MV-4-11 (cell line): Measurements from ENCODE around the gene EPX.

Source experiments
- DNase-seq: peaks from one replicate; lab custom pipeline; 2025; lab: John Stamatoyannopoulos, UW

The EPX gene

DNA sequence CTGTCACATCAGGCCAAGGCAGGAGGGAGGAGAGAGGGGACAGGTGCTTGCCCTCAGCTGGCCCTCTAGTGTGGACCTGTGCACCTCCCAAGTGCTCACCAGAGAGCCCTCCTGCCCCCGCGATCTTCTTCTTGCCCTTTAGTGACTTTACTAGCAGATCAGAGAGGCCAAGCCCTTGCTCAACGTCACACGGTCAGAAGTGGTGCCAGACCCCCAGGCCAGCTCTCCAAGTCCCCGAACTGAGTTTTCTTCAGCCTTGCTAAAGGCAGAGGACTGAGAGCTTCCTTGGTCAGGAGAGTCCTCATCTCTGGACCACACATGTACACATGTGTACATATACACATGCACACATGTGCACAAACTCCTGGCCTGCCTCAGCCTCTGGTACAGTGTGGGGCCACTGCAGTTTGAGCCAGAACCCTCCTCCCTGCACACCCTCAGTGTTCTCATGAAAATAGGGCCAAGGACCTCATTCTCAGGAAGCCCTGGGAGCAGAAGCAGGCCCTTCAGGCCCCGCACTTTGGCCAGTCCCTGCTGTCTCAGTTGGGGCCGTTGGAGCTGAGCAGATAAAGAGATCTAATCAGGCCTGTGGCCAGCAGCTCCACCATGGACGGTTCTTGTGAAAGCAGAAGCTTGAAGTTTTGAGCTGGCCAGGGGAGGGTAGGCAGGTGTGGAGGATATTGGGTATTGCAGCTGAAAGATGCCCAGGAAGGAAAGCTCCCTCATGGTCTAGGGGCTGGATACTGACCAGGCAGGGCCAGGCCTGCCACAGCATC is 7.4 kb upstream of the EPX start:
- no peak for DNase-seq

DNA sequence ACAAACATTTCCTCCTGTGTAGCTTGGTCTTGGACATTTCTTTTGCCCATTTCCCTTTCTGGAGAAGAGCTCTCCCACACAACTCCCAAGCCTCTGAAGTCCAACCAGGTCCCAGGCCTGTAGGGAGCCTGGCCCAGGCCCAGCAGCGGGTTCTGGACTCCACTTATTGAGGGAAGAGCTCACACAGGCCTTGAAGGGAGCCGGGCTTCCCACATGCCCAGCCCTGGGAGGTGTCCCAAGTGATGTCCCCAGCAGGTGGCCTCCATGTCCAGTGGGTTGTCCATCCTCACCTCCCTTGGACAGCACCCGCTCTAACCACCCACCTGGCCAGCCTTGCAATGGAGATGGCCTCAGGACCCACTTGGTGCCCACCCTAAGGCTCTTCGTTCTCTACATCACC is 5.9 kb upstream of the EPX start:
- no peak for DNase-seq

DNA sequence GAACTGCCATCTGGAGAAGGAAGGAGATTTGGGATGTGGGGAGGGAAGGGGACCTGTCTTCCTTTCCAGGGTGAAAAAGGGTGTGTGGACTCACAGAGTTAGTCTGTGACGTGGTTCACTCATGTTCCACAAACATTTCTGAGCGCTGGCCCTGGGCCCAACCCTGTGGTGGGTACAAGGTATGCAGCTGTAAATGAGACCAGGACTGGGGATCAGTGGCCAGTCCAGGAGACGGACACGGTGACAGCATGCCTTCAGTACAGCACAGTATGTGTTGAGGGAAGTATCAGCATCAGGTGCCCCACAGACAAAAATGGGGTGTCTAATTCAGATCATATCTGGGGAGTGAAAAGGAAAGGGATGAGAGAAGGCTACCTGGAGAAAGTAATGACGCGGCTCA is 5.5 kb upstream of the EPX start:
- no peak for DNase-seq

DNA sequence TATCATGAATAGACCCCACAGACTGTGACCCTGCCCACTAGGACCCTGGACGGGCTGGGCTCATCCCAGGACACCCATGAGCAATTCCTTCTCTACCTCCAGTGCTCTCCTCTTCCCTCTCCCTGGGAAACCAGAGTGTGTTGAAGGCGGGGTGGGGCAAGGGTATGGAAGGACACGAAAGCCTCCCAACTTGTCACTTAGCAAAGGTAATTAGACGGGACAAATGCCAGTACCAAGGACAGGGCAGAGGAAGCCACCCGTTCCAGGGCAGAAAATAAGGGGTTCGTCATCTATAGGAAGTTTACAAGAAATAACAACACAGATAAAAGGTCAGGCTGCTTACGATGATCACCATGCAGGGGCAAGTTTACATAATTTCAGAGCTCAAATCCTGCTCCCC is 4.9 kb upstream of the EPX start:
- DNase-seq, result no peak

DNA sequence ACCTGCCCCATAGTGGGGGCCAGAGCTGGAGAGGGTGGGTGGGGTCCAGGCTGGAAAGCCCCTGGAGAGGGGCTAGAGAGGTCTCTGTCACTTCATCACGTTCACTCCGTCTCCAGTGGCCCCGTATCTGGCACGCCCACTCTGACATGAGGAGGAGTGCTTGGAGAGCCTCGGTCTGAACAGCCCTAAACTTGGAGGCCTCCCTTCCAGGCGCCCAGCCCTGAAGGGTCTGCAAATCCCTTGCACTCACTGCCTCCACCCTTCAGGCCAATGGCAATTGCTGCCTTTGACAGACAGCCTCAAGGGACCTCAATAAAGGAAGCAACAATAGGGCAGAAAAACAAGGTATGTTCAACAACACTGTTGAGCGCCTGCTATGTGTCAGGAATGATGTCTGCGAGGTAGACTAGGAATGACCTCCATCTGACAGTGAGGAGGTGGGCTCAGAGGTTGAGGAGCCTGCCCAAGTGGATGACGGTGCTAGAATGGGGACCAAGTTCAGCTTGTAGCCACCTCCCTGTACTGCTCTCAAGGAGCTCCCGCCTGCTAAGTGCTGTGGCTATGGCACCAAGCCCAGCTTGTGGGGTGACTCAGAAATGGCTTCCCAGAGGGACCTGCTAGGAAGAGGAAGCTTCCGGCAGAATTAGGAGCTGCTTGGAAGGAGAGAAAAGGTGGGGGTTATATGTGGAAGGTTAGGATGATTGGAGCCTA is 2.9 kb upstream of the EPX start:
- peak; percentile 57 for DNase-seq

DNA sequence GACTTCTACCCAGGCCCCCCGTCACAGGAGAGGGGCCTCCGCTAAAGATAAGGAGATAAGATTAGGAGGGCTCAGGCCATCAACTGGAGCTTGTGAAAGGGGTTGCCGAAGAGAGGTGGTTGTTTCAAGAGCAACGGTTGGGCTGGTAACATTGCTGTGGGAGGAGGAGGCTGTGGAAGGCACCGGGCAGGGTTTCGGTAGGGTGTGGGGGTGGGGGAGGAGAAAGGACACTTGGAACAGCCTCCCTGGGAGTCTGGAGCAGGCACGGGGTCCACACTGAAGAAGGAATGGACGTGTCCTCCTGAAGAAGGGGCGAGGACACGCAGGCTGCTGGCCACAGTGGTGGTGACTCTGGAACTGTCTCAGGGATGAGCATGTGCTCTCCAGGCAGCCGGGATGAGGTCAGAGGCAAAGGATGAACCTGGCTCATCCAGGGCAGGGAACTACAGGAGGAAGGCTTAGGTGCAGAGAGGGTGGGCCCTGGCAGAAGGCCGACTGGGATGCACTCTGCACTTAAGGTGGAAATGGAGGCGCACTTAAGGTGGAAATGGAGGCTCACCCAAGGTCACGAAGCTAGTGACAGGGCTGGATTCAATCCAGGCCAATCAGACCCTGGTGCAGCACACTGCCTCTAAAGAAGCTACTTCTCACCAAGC is 1.2 kb upstream of the EPX start:
- DNase-seq, result no peak

DNA sequence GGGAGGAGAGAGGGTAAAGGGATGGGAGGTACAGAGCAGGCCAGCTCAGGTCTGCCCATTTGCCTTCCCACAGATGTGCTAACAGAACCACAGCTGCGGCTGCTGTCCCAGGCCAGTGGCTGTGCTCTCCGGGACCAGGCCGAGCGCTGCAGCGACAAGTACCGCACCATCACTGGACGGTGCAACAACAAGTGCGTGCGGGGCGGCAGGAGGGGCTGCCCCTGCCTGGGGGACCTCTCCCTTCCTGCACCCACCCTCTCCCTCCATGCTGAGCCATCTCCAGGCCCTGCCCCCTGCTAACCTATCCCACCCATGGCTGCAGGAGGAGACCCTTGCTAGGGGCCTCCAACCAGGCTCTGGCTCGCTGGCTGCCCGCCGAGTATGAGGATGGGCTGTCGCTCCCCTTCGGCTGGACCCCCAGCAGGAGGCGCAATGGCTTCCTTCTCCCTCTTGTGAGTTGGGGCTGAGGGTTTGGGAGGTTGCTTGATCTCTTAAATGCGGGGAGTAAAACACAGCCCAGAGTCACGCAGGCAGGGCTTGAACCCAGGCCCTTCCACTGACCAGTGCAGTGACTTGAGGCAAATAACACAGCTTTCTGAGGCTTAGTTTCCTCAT is 1.2 kb downstream of the EPX start:
- DNase-seq, result no peak

DNA sequence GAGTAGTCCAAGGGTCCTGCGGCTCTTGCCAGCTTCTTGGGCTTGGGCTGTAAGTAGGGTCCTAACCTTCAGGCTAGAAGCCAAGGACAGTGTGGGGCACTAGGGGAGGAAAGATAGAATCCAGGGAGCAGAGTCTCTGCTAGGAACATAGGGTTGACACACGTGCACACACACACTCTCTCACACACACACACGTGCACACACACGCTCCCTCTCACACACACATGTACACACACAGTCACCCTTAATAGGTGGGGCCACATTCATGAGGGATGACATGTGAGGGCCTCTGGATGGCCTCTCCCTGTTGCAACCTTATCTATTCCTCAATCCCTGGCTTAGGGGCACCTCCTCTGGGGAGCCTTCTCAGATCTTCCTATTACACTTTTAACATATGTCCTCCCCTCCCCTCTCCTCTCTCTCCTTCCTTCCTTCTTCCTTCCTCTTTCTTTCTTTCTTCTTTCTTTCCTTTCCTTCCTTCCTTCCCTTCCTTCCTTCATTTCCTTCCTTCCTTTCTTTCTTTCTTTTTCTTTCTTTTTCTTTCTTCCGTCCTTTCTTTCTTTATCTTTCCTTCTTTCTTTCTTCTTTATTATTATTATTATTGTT is 3.1 kb downstream of the EPX start:
- no peak for DNase-seq

DNA sequence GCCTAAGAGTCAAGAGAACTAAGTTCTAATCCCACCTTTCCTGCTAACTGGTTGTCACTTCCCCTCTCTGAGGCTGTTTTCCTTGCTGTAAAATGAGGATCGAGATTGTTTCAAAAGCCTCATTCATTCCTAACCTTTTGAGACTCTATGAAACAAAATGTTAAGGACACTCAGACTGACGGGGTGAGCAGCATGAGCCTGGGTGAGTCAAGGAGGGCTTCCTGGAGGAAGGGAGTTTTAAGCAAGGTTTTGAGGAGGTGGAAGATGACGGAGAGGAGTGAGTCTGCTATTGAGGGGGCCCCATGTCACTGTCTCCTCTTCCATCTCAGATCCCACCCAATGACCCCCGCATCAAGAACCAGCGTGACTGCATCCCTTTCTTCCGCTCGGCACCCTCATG is 4.1 kb downstream of the EPX start:
- no peak for DNase-seq

DNA sequence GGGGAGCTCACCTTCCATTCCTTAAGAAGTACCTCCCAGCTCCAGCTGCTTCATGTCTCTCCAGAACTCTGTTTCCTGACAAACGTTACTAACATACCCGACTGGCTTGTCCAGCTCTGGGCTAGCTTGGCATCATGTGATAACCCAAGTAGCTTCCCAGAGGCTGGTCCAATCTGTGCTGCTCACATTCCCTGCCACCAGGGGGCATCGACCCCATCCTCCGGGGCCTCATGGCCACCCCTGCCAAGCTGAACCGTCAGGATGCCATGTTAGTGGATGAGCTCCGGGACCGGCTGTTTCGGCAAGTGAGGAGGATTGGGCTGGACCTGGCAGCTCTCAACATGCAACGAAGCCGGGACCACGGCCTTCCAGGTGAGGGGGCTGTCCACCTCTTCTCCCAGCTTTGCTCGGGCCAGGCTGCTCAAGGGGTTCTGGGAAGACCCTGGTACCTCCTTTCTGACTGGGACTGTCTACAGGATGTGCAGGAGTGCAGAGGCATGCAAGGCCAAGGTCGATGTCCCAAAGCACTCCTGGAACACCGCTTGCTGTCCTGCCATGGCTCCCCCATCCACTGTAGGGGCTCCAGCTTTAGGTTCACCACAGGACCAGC is 7.6 kb downstream of the EPX start:
- peak; percentile 46 for DNase-seq

DNA sequence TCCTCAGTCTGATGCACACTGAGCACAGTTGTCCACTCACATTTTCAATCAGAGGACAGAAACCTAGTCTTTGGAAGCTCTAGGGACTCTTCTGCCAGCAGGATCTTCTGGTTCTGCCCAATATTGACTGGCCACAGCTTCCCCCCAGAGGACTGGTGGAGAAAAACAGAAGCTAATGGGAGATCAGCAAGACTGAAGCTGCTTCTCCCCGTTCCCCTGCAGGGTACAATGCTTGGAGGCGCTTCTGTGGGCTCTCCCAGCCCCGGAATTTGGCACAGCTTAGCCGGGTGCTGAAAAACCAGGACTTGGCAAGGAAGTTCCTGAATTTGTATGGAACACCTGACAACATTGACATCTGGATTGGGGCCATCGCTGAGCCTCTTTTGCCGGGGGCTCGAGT is 10.3 kb downstream of the EPX start:
- DNase-seq, result no peak

DNA sequence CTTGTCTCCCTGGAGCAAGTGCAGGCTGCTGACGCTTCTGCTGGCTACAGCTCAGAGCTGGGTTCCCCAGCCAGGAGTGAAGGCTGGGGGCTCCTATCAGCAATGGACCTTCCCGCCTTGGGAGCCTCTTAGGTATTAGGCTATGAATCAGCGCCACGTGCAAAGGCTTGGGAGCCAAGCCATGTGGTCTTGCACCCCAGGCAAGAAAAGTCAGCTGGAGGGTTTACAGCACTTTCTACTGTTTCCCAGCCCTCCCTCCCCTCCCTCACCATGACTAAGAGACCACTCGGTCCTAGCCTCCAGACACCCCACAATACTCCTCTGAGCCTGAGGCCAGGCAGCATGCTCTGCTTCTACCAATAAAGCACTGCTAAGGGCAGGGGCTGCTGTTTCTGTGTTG is 12.3 kb downstream of the EPX start:
- DNase-seq, result no peak

DNA sequence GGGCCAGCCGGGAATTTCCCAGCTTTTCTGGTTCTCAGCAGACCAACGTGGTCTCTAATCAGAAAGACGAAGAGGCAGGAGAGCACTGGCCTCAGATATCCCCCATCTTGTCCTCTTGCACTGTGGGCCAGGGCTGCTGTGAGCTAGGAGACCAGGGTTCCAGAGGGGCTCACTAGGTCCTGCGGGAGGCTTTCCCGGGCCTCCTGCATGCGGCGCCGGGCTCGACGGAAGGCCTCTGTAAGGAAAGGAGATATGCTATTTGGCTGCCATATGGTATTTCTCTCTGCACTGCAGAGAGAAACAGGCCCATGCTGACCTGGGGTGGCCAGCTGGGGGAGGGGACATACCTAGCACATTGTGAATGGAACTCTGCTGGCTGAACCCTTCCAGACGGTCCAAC is 13.4 kb downstream of the EPX start:
- no peak for DNase-seq

DNA sequence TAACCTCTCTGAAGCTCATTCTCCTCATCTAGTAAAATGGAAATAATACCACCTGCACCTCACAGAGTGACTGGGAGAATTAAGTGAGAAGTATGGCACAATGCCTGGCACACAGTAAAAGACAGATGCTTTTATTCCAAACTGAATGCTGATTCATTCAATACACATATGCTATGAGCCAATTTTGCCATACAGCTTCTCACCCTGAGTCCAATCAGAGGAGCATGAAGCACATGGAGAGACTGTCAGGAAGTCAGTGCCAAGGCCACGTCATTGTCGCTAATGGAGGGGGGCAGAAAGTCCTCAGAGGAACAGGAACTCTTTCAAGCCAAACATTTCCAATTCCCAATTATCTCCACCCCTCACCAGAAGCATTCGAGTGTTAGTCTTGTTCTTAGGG is 14.9 kb downstream of the EPX start:
- no peak for DNase-seq

DNA sequence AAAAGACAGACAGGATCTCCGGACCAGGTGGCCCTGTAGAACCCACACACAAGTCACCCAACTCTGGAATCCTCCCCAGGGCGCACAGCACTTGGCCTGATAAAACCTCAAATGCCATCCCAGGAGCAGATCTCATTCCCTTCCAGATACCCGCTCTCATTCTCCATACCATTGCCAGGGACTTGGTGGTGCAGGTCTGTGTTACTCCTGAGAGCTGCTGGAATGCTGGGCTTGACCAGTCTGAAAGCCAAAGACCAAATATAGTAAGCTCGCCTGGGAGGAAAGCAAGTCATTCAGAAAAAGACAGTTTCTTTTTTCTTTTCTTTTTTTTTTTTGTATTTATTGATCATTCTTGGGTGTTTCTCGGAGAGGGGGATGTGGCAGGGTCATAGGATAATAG is 15.8 kb downstream of the EPX start:
- no peak for DNase-seq

DNA sequence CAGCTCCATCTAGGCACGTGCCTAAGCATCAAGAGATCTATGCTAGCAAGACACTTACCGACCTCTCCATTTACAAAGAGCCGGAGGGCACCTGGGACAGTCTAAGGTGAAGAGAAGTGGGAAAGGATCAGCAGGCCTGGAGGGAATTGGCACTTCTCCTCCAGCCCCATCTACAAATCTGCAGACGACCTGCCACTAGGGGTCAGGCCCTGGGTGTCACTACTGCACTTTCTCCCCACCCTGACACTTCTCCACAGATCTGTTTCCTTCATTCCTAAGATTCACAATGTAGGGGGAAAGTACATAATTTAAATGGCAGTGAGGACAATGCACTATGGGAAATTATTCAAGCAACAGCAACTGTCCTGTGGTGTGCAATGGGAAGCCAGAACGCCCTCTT is 18.4 kb downstream of the EPX start:
- DNase-seq, result no peak

DNA sequence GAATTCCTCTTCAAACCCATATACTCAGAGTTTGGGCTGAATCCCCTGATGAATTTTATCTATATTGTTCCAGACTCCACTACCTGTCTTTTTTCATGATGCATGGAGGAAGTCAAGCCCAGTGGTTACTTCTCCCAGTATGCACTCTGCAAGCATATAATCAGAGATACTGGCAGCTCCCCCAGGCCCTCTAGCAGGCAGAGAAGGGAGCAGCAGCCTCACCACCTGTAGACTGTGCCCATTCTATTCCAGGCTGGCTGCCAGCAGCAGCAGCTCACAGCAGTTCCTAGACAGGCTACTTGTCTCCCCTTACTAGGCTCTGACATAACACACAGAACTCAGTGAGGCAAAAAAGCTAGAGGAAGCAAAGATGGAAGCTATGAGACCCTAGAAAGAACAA is 23.2 kb downstream of the EPX start:
- DNase-seq, result no peak

DNA sequence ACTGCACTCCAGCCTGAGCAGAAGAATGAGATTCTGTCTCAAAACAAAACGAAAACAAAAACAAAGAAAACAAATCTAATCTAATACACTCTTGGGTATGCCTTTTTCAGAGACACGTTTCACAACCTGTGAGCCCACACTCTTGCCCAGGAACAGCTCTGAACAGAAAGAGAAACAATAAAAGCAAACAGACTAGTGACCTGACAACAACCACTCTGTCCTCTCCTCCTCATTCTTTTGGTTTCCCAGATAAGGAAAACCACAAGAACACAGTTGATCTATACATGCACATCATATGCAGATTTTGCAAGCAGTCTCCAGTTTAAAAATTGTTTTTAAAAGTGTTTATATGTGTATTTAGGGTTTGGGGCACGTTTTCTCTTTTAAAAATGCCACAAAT is 25.2 kb downstream of the EPX start:
- peak; percentile 20 for DNase-seq

DNA sequence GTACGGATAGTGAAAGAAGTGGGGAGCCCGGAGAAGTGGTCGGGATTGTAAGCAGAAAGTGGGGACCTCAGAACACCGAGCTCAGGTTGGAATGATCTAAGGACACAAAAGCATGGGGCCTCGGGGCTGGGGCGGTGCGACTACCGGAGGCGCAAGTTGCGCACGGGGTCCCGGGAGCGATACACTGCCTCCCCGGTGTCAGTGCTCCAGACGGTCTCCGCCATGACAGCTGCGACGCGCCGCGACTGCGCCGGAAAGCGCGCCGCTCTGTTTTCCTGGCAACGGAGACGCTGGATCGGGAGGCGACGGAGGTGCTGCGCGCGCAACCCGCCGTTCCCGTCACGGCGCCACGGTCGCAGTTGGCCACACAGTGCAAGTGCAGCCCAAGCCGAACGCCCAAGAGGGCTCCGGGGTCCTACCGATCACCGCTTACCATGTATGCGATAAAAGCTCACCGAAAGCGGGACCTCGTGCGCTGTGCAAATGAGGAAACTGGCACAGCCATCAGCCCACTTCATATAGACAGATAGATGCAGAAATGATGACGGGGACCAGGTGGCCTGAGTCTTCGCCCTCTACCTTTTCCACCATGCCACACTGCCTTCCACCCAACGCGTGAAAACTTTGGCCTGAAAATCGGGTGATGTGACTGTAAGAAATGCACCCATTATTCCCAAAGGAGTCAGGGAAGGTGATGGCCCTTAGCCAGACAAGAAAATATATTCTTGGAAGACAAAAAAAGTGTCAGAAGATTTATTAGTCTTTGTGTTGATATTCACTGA is 26.7 kb downstream of the EPX start, which contains the start of gene MKS1:
MKS1 (minus strand) TSS at position 249 of the 782 bp plus-strand sequence; CDS start at position 224, 25 bp downstream.
- peak; percentile 94 for DNase-seq

DNA sequence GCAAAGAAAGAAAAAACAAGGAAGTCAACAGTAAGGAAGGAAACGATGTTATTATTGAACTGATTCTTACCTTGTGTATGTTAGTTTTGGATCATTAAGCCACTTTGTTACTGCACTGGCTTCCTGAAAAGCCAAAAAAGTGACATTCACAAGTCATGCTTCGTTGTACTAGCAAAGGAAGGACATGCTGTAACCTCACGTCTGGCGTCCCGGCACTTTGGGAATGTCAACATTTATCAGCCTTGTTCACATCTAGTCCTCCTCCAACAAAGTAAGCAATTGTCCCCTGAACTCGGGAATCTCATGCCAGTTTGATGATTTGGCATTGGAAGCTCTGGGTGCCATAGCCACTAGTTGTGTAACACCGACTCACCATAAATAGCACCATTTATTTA is 27.3 kb downstream of the EPX start:
- peak; percentile 36 for DNase-seq

DNA sequence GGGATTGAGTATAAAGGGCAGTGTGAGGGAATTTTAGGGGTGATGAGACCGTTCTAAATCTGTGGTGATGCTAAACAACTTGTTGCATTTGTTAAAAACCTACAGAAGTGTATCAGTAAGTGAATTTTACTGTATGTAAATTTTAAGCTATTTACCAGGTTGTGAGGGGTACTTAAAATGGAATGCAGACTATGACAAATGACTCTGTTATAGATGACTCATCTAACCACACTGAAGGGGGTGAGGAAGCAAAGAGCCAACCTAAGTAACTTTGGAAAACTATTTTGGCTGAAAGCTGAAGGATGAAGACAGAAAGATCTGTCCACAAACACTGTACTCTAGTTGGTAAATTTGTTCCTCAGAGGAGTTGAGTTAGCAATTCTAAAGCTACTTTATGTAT is 31.8 kb downstream of the EPX start:
- DNase-seq, result peak; percentile 58
